Neural cell (in vitro differentiated cells): ENCODE data around the gene LDLRAD4. TPM values are rescaled to one million over a fixed set of nuclear protein-coding genes. Genes with fewer than 3 reads are reported as not detected.

ENCODE experiments used
- H2AFZ ChIP-seq: fragments of 200-600, 300-800 bp; sonication (generic), shearing (Covaris generic); 2 replicates; pipeline ENCODE4 v1.6.0; 2014; ENCODE audit warnings: low read depth, mild to moderate bottlenecking, antibody characterized with exemption, low read length, moderate library complexity
- H3F3A ChIP-seq: fragments of 200-600 bp; shearing (Covaris generic); 2 replicates; pipeline ENCODE4 v1.6.1; 2016; ENCODE audit warnings: mild to moderate bottlenecking, moderate library complexity, mixed read lengths, antibody characterized with exemption, low read length; ENCODE audit not compliant: insufficient read depth, poor library complexity, severe bottlenecking
- H3K27ac ChIP-seq: fragments of 200-600, 300-800 bp; sonication (generic), shearing (Covaris generic); 2 replicates; pipeline ENCODE4 v1.5.1; 2014; ENCODE audit warnings: mild to moderate bottlenecking, low read length, moderate library complexity
- H3K27me3 ChIP-seq: fragments of 300-800, 200-600 bp; sonication (generic), shearing (Covaris generic); 2 replicates; pipeline ENCODE4 v1.6.0; 2014; ENCODE audit warnings: mild to moderate bottlenecking, low read depth, low read length, moderate library complexity; ENCODE audit not compliant: insufficient read depth
- H3K36me3 ChIP-seq: fragments of 300-800, 200-600 bp; sonication (generic), shearing (Covaris generic); 2 replicates; pipeline ENCODE4 v1.5.1; 2014; ENCODE audit warnings: mild to moderate bottlenecking, antibody characterized with exemption, low read length, moderate library complexity; ENCODE audit not compliant: insufficient read depth
- H3K4me2 ChIP-seq: fragments of 300-800, 200-600 bp; sonication (generic), shearing (Covaris generic); 2 replicates; pipeline ENCODE4 v1.6.0; 2014; ENCODE audit warnings: mild to moderate bottlenecking, low read length
- H3K4me3 ChIP-seq: fragments of 300-800, 200-600 bp; sonication (generic), shearing (Covaris generic); 2 replicates; pipeline ENCODE4 v1.5.1; 2014; ENCODE audit warnings: mild to moderate bottlenecking, low read length, moderate library complexity
- H3K79me2 ChIP-seq: fragments of 200-600 bp; shearing (Covaris generic); replicated peaks from 2 replicates; pipeline ENCODE4 v1.6.0; 2014; ENCODE audit warnings: mild to moderate bottlenecking, low read length, moderate library complexity; ENCODE audit not compliant: insufficient read depth
- H3K9ac ChIP-seq: fragments of 300-800, 200-600 bp; sonication (generic), shearing (Covaris generic); 2 replicates; pipeline ENCODE4 v1.6.1; 2016; ENCODE audit warnings: mild to moderate bottlenecking, low read length, mixed read lengths
- H3K9me2 ChIP-seq: fragments of 200-600 bp; shearing (Covaris generic); 2 replicates; pipeline ENCODE4 v1.6.1; 2016; ENCODE audit warnings: mild to moderate bottlenecking, low read length, mixed read lengths; ENCODE audit not compliant: insufficient read depth
- H3K9me3 ChIP-seq: fragments of 200-600, 300-800 bp; sonication (generic), shearing (Covaris generic); 2 replicates; pipeline ENCODE4 v1.6.1; 2016; ENCODE audit warnings: mild to moderate bottlenecking, mixed run types, low read length, moderate library complexity, mixed read lengths
- H4K20me1 ChIP-seq: fragments of 200-600 bp; shearing (Covaris generic); 2 replicates; pipeline ENCODE4 v1.6.1; 2016; ENCODE audit warnings: mild to moderate bottlenecking, mixed run types; ENCODE audit not compliant: insufficient read depth
- EP300 ChIP-seq: fragments of 450-650 bp; conservative IDR thresholded peaks from 2 replicates; pipeline ENCODE4 v1.6.1; 2014; ENCODE audit warnings: antibody characterized with exemption, mild to moderate bottlenecking, moderate library complexity; ENCODE audit not compliant: poor library complexity, severe bottlenecking
- EZH2 ChIP-seq: fragments of 200-600, 300-800 bp; shearing (Covaris generic), sonication (generic); IDR thresholded peaks from 2 replicates; pipeline ENCODE4 v1.6.1; 2014; ENCODE audit warnings: antibody characterized with exemption, low read length, borderline replicate concordance, mild to moderate bottlenecking; ENCODE audit not compliant: insufficient read depth, poor library complexity, severe bottlenecking
- MXI1 ChIP-seq: fragments of 450-650 bp; conservative IDR thresholded peaks from 2 replicates; pipeline ENCODE4 v1.6.1; 2014; ENCODE audit warnings: antibody characterized with exemption, mild to moderate bottlenecking; ENCODE audit not compliant: poor library complexity, severe bottlenecking
- POLR2AphosphoS5 ChIP-seq: IDR thresholded peaks from 2 replicates; pipeline ENCODE4 v1.6.1; 2012
- RAD21 ChIP-seq: fragments of 450-650 bp; conservative IDR thresholded peaks from 2 replicates; pipeline ENCODE4 v1.6.1; 2014; ENCODE audit warnings: antibody characterized with exemption, mild to moderate bottlenecking, moderate library complexity
- SMC3 ChIP-seq: fragments of 450-650 bp; conservative IDR thresholded peaks from 2 replicates; pipeline ENCODE4 v1.6.1; 2014; ENCODE audit warnings: antibody characterized with exemption, mild to moderate bottlenecking, moderate library complexity; ENCODE audit not compliant: poor library complexity
- TAF1 ChIP-seq: IDR thresholded peaks from 2 replicates; pipeline ENCODE4 v1.6.1; 2012; ENCODE audit warnings: low read depth
- polyA plus RNA-seq: library from polyadenylated mRNA; depleted of rRNA; stranded (reverse); fragments of >200 nt; gene quantifications from 2 replicates; pipeline ENCODE4 v1.2.3, GENCODE V29; 2014
- TF ChIP-seq, protein P1 (sequence below): IDR thresholded peaks from 2 replicates; pipeline ENCODE4 v1.6.1; 2012; ENCODE audit warnings: borderline replicate concordance
- TF ChIP-seq, protein P2 (sequence below): fragments of 450-650 bp; IDR thresholded peaks from 2 replicates; pipeline ENCODE4 v1.5.1; 2014; ENCODE audit warnings: antibody characterized with exemption, mild to moderate bottlenecking, moderate library complexity; ENCODE audit not compliant: poor library complexity, severe bottlenecking

Gene LDLRAD4
- polyA plus RNA-seq, 1 donor from 2014 or later = 3.7 TPM

DNA sequence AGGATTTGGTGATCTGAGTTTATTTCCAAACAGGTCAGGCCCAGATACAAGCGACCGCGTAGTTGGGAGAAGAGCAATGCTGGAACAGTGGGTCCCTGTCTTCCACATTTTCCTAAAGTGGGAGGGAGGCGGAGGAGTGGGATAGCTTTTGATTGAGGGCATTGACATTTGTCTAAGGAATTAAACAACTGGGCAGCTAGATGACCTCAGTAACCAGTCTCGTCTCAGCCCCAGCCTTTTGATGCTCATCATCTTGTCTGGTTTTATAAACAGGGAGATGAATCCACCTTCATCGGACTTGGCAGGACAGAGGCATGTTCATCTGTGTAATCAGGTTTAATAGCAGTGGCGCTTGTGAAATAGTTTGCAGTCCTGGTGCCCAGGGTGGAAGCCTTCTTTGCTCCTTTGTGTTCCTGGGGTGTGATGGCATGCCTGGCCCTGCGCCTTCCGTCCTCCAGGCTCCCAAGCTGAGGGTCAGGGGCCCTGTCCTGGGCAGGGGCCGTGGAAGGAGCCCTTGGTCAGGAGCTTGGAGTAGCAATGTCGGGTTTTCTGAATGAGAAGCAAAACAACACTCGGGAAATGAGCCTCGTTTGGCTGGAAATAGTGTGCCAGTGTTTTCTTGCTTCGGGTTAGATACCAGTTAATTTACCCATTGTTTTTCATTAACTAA lies 314.0 kb downstream of the LDLRAD4 start:
- Histone ChIP-seq H3K9ac (no peak overlapping the region), H3K9me3 (no peaks in the 10 kb centered on the region), H3K27me3 (no peaks in the 10 kb centered on the region)

DNA sequence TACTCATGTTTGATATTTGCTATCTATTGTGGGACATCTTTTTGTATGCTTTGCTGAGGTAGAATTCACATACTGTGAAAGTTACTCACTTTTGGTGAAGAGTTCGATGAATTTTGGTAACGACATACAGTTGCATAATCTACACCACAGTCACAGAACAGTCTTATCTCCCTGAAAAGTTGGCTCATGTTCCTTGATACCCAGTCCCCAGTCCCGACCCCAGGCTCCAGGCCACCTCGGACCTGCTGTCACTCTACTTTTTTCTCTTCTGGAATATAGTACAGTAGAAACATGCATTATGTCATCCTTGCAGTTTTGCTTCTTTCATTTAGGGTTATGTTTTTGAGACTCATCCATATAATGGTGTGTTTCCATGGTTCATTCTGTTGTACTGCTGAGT lies 316.1 kb downstream of the LDLRAD4 start:
- Histone ChIP-seq H3K79me2 (no peaks in the 10 kb centered on the region), H3K36me3 (no peaks in the 10 kb centered on the region), H3K9ac (no peak overlapping the region), H3K4me2 (no peak overlapping the region), H3F3A (no peaks in the 10 kb centered on the region), H3K27me3 (no peaks in the 10 kb centered on the region), H3K4me3 (no peak overlapping the region), H2AFZ (no peak overlapping the region), H4K20me1 (no peaks in the 10 kb centered on the region), H3K9me3 (no peaks in the 10 kb centered on the region), H3K27ac (no peak overlapping the region), H3K9me2 (no peaks in the 10 kb centered on the region)
- TF ChIP-seq, protein P1, sequence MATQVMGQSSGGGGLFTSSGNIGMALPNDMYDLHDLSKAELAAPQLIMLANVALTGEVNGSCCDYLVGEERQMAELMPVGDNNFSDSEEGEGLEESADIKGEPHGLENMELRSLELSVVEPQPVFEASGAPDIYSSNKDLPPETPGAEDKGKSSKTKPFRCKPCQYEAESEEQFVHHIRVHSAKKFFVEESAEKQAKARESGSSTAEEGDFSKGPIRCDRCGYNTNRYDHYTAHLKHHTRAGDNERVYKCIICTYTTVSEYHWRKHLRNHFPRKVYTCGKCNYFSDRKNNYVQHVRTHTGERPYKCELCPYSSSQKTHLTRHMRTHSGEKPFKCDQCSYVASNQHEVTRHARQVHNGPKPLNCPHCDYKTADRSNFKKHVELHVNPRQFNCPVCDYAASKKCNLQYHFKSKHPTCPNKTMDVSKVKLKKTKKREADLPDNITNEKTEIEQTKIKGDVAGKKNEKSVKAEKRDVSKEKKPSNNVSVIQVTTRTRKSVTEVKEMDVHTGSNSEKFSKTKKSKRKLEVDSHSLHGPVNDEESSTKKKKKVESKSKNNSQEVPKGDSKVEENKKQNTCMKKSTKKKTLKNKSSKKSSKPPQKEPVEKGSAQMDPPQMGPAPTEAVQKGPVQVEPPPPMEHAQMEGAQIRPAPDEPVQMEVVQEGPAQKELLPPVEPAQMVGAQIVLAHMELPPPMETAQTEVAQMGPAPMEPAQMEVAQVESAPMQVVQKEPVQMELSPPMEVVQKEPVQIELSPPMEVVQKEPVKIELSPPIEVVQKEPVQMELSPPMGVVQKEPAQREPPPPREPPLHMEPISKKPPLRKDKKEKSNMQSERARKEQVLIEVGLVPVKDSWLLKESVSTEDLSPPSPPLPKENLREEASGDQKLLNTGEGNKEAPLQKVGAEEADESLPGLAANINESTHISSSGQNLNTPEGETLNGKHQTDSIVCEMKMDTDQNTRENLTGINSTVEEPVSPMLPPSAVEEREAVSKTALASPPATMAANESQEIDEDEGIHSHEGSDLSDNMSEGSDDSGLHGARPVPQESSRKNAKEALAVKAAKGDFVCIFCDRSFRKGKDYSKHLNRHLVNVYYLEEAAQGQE = no peak
- TF ChIP-seq RAD21 (no peak), TAF1 (no peak)
- TF ChIP-seq, protein P2, sequence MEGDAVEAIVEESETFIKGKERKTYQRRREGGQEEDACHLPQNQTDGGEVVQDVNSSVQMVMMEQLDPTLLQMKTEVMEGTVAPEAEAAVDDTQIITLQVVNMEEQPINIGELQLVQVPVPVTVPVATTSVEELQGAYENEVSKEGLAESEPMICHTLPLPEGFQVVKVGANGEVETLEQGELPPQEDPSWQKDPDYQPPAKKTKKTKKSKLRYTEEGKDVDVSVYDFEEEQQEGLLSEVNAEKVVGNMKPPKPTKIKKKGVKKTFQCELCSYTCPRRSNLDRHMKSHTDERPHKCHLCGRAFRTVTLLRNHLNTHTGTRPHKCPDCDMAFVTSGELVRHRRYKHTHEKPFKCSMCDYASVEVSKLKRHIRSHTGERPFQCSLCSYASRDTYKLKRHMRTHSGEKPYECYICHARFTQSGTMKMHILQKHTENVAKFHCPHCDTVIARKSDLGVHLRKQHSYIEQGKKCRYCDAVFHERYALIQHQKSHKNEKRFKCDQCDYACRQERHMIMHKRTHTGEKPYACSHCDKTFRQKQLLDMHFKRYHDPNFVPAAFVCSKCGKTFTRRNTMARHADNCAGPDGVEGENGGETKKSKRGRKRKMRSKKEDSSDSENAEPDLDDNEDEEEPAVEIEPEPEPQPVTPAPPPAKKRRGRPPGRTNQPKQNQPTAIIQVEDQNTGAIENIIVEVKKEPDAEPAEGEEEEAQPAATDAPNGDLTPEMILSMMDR = no peak

More for the DNA sequence above, 314.0 kb downstream of the LDLRAD4 start:
- Histone ChIP-seq H3K27ac (no peak overlapping the region), H3K4me3 (no peak overlapping the region), H4K20me1 (no peaks in the 10 kb centered on the region), H3K79me2 (no peaks in the 10 kb centered on the region), H3F3A (no peaks in the 10 kb centered on the region), H3K9me2 (no peaks in the 10 kb centered on the region), H3K4me2 (no peak overlapping the region), H3K36me3 (no peaks in the 10 kb centered on the region), H2AFZ (no peak overlapping the region)
- no peak for TF ChIP-seq MXI1
- TF ChIP-seq, protein P2 = no peak
- no peak for TF ChIP-seq SMC3
- TF ChIP-seq RAD21 = no peak
- no peak for TF ChIP-seq TAF1
- TF ChIP-seq EP300 = no peak
- TF ChIP-seq EZH2 = no peak
- no peak for TF ChIP-seq POLR2AphosphoS5
